Stomach (tissue), 9 donors: ENCODE data around the gene RYR1. TPM values are rescaled to one million over a fixed set of nuclear protein-coding genes. Genes with fewer than 3 reads are reported as not detected.

Experiments used
- DNase-seq, 2 donors: peaks; one replicate each; pipeline versions ENCODE4 v3.0.0 to v3.0.0-alpha.2; 2013 to 2019
- H3K27ac ChIP-seq, 5 donors: fragments of 200-600 bp in 4 of 5; sonication (generic) in 4 of 5; one replicate each; pipeline ENCODE4 v1.5.1; 2013 to 2019; ENCODE audit warnings: mild to moderate bottlenecking in 1 of 5, moderate library complexity in 1 of 5
- H3K27me3 ChIP-seq, 3 donors: fragments of 200-600 bp; sonication (generic); one replicate each; pipeline ENCODE4 v1.5.1; 2017 to 2019; ENCODE audit warnings: mixed run types in 1 of 3
- H3K36me3 ChIP-seq, 4 donors: fragments of 200-600 bp; sonication (generic); 1 replicate in 3 of 4; 2 replicates in 1 of 4; pipeline ENCODE4 v1.5.1; 2016 to 2019
- H3K4me1 ChIP-seq, 4 donors: fragments of 200-600 bp; sonication (generic); one replicate each; pipeline ENCODE4 v1.5.1; 2016 to 2019
- H3K4me3 ChIP-seq, 4 donors: fragments of 200-600 bp; sonication (generic) in 3 of 4; one replicate each; pipeline ENCODE4 v1.5.1; 2016 to 2019; ENCODE audit warnings: mild to moderate bottlenecking in 1 of 4
- H3K9me3 ChIP-seq, 4 donors: fragments of 200-600 bp; sonication (generic); one replicate each; pipeline ENCODE4 v1.5.1; 2016 to 2019
- EP300 ChIP-seq: sonication (generic); formaldehyde crosslinking; IDR thresholded peaks from one replicate; pipeline ENCODE4 v1.6.1; 2017; ENCODE audit warnings: antibody characterized with exemption
- POLR2A ChIP-seq, 4 donors: fragments of 450-650 bp; IDR thresholded peaks; one replicate each; pipeline ENCODE4 v1.6.1; 2016; ENCODE audit warnings: antibody characterized with exemption in 4 of 4, control low read depth in 2 of 4, mild to moderate bottlenecking in 1 of 4, moderate library complexity in 1 of 4
- POLR2AphosphoS5 ChIP-seq, 3 donors: sonication (generic); formaldehyde crosslinking; IDR thresholded peaks; one replicate each; pipeline ENCODE4 v1.6.1; 2016; ENCODE audit warnings: antibody characterized with exemption in 3 of 3
- WGBS, 5 donors: extraction: QIAGEN DNeasy Blood & Tissue Kit in 3 of 5; methylation state at CpG; one replicate each; pipeline versions ENCODE4 v1.1.5 to v1.1.7; 2013 to 2018; 5-methylcytosine and 5-hydroxymethylcytosine counted together
- intact Hi-C: fragments of 100-400 bp; cut with DNase I; formaldehyde crosslinking; loops from one replicate; pipeline ENCODE4 v1.15.1; 2023; ENCODE audit warnings: low total_unique reads
- polyA plus RNA-seq, 3 donors: library from polyadenylated mRNA; stranded (reverse); fragments of 200-250 nt; gene quantifications; one replicate each; pipeline ENCODE4 v1.2.3, GENCODE V29; 2013
- total RNA-seq, 5 donors: library from RNA; depleted of rRNA; stranded (reverse); fragments of >200 nt; gene quantifications; one replicate each; pipeline versions ENCODE4 v1.1.0 to v1.2.3, GENCODE V29; 2014 to 2016
- TF ChIP-seq, protein P1 (sequence below), 7 experiments: fragments of 450-650 bp in 4 of 7; fragments of 200-600 bp in 3 of 7; sonication (generic) in 3 of 7; IDR thresholded peaks; one replicate each; pipeline ENCODE4 v1.5.1; 2016 to 2019; ENCODE audit warnings: antibody characterized with exemption in 7 of 7, control low read depth in 2 of 7, mild to moderate bottlenecking in 1 of 7
- donor health status: healthy with polysubstance abuse.
- donor health status: Bipolar disorder and iron deficiency.
- donor health status: healthy.

RYR1 gene
- total and polyA plus RNA-seq, 8 donors = under 0.01 to 10.7 (median 1.2) TPM

DNA sequence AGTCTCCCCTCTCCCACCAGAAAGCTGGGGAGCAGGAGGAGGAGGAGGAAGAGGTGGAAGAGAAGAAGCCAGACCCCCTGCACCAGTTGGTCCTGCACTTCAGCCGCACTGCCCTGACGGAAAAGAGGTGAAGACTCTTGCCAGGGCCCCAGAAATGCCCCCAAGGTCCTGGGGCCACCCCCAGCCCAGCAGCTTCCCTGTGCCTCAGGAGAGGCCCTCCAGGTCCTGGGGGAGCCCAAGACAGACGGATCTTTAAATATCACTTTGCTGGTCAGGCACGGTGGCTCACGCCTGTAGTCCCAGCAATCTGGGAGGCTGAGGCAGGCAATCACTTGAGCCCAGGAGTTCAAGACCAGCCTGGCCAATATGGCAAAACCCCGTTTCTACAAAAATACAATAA, 95.4 kb downstream of the RYR1 start:
- Histone ChIP-seq H3K36me3 (no peaks in the 10 kb centered on the region), H3K4me3 (no peak overlapping the region), H3K27me3 (peaks cover 0 to 36% (median 0%) of the 10 kb centered on the region in 3 donors), H3K27ac (no peak overlapping the region), H3K9me3 (no peaks in the 10 kb centered on the region), H3K4me1 (no peaks in the 10 kb centered on the region)
- DNase-seq = no peak
- TF ChIP-seq POLR2A (IDR thresholded peaks at IDR 0.05) = no peak
- TF ChIP-seq POLR2AphosphoS5 (IDR thresholded peaks at IDR 0.05) = no peak
- no peak for TF ChIP-seq EP300
- TF ChIP-seq, protein P1, sequence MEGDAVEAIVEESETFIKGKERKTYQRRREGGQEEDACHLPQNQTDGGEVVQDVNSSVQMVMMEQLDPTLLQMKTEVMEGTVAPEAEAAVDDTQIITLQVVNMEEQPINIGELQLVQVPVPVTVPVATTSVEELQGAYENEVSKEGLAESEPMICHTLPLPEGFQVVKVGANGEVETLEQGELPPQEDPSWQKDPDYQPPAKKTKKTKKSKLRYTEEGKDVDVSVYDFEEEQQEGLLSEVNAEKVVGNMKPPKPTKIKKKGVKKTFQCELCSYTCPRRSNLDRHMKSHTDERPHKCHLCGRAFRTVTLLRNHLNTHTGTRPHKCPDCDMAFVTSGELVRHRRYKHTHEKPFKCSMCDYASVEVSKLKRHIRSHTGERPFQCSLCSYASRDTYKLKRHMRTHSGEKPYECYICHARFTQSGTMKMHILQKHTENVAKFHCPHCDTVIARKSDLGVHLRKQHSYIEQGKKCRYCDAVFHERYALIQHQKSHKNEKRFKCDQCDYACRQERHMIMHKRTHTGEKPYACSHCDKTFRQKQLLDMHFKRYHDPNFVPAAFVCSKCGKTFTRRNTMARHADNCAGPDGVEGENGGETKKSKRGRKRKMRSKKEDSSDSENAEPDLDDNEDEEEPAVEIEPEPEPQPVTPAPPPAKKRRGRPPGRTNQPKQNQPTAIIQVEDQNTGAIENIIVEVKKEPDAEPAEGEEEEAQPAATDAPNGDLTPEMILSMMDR (IDR thresholded peaks at IDR 0.05) = no peak
- 77 to 93% (median 90%) methylated on average over 6 of the region's 6 CpGs for WGBS, 5 donors
- intact Hi-C loops = no loop called here

DNA sequence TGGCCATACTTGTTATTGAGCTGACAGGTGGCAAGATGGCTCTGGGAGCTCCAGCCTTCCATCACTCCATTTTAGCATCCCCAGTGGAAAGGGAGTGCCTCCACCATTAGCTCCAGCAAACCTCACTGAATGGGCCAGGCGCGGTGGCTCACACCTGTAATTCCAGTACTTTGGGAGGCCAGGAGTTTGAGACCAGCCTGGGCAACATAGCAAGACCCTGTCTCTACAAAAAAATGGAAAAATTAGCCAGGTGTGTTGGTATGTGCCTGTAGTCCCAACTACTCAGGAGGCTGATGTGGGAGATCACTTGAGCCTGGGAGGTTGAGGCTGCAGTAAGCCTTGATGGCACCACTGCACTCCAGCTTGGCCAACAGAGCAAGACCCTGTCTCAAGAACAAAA, 98.0 kb downstream of the RYR1 start:
- H3K4me3 ChIP-seq = no peak overlapping the region

DNA sequence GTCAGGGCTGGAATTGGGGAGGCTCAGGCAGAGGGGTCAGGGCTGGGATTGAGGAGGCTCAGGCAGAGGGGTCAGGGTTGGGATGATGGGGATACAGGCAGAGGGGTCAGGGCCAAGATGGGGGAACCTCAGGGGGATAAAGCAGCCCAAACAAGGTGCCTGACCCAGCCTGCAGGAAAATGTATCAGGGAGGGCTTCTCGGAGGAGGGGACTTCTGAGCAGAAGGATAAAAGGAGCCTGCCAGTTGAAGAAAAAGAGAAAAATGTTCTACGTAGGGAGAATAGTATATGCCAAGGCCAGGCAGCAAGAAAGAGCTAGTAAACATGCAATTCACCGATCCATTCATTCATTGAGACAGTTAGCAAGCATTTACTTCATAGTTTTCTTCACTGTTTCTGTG, 99.4 kb downstream of the RYR1 start:
- Histone ChIP-seq H3K9me3 (peaks cover 10 to 21% (median 18%) of the 10 kb centered on the region in 4 donors), H3K36me3 (no peaks in the 10 kb centered on the region), H3K27me3 (peaks cover 0 to 14% (median 0%) of the 10 kb centered on the region in 3 donors), H3K27ac (no peak overlapping the region), H3K4me3 (no peak overlapping the region), H3K4me1 (peaks cover 0 to 5% (median under 1%) of the 10 kb centered on the region in 4 donors)
- DNase-seq = no peak
- 68 to 91% (median 85%) methylated on average over 3 of the region's 3 CpGs for WGBS, 5 donors
- TF ChIP-seq EP300 = no peak
- TF ChIP-seq POLR2A (IDR thresholded peaks at IDR 0.05) = no peak
- TF ChIP-seq POLR2AphosphoS5 (IDR thresholded peaks at IDR 0.05) = no peak
- TF ChIP-seq, protein P1 (IDR thresholded peaks at IDR 0.05) = no peak
- intact Hi-C loops = no loop called here

More for the DNA sequence above, 98.0 kb downstream of the RYR1 start:
- no peak for DNase-seq
- 75 to 100% (median 95%) methylated on average over 2 of the region's 2 CpGs for WGBS, 5 donors
- peaks cover 10 to 21% (median 18%) of the 10 kb centered on the region in 4 donors for H3K9me3 ChIP-seq
- no peaks in the 10 kb centered on the region for H3K36me3 ChIP-seq
- intact Hi-C loops = no loop called here
- peaks cover 0 to 23% (median 0%) of the 10 kb centered on the region in 3 donors for H3K27me3 ChIP-seq
- TF ChIP-seq POLR2A (IDR thresholded peaks at IDR 0.05) = no peak
- TF ChIP-seq POLR2AphosphoS5 (IDR thresholded peaks at IDR 0.05) = no peak
- no peak for TF ChIP-seq EP300
- H3K4me1 ChIP-seq = no peaks in the 10 kb centered on the region
- H3K27ac ChIP-seq = no peak overlapping the region

DNA sequence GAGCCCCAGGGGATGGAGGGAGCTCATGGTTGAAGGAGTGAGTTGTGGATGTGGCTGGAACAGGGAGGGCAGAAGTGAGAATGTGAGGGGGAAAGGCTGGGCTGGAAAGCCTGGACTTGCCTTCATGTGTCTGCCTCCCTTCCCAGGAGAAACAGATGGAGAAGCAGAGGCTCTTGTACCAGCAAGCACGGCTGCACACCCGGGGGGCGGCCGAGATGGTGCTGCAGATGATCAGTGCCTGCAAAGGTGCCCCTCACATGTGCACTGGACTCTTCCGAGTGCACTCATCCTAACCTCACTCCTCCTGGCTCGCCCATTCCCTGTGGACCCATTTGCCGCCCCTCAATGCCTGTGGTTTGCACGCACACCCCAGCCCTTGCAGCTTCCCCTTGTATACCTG, 101.1 kb downstream of the RYR1 start:
- TF ChIP-seq POLR2A (IDR thresholded peaks at IDR 0.05) (no peak), POLR2AphosphoS5 (IDR thresholded peaks at IDR 0.05) (no peak), EP300 (no peak)
- TF ChIP-seq, protein P1 (IDR thresholded peaks at IDR 0.05) = no peak
- H3K9me3 ChIP-seq = peaks cover 10 to 21% (median 18%) of the 10 kb centered on the region in 4 donors
- H3K4me1 ChIP-seq = peaks cover 6 to 20% (median 14%) of the 10 kb centered on the region in 4 donors
- H3K36me3 ChIP-seq = no peaks in the 10 kb centered on the region
- no peak for DNase-seq
- H3K27ac ChIP-seq = no peak overlapping the region
- WGBS, 5 donors = 95 to 97% (median 96%) methylated on average over 8 of the region's 8 CpGs
- no peaks in the 10 kb centered on the region for H3K27me3 ChIP-seq
- H3K4me3 ChIP-seq = no peak overlapping the region
- intact Hi-C loops = no loop called here

DNA sequence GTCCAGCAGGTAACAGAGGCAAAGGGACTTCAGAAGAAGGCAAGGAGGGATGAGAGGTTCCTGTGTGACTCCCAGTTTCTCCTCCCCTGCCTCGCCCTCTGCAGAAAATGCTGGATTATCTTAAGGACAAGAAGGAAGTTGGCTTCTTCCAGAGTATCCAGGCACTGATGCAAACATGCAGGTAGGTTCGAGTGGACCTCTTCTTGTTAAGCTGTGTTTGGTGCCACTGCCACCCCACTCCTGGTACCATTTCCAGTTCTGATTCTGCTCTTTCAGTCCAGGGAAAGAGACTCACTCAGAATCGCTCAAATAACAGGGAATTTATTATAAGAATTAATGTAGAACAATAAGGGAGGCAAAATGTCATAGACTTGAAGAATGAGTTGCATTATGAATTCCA, 101.7 kb downstream of the RYR1 start:
- Histone ChIP-seq H3K27me3 (no peaks in the 10 kb centered on the region), H3K27ac (no peak overlapping the region), H3K36me3 (no peaks in the 10 kb centered on the region), H3K4me1 (peaks cover 6 to 21% (median 14%) of the 10 kb centered on the region in 4 donors), H3K9me3 (peaks cover 10 to 21% (median 18%) of the 10 kb centered on the region in 4 donors), H3K4me3 (no peak overlapping the region)
- intact Hi-C loops = no loop called here
- no peak for DNase-seq
- 87 to 92% (median 91%) methylated on average over 3 of the region's 3 CpGs for WGBS, 5 donors
- no peak for TF ChIP-seq EP300
- no peak for TF ChIP-seq POLR2A (IDR thresholded peaks at IDR 0.05)
- TF ChIP-seq, protein P1 (IDR thresholded peaks at IDR 0.05) = no peak
- TF ChIP-seq POLR2AphosphoS5 (IDR thresholded peaks at IDR 0.05) = no peak
